ENCODE measurements around the gene ZBED3. TPM values are rescaled to one million over a fixed set of nuclear protein-coding genes. Genes with fewer than 3 reads are reported as not detected.

Gene ZBED3
- total and polyA plus RNA-seq, 2 donors (not counting 1 experiment from before 2014, with no cell fraction given), result 0.30 to 1.2 TPM

DNA sequence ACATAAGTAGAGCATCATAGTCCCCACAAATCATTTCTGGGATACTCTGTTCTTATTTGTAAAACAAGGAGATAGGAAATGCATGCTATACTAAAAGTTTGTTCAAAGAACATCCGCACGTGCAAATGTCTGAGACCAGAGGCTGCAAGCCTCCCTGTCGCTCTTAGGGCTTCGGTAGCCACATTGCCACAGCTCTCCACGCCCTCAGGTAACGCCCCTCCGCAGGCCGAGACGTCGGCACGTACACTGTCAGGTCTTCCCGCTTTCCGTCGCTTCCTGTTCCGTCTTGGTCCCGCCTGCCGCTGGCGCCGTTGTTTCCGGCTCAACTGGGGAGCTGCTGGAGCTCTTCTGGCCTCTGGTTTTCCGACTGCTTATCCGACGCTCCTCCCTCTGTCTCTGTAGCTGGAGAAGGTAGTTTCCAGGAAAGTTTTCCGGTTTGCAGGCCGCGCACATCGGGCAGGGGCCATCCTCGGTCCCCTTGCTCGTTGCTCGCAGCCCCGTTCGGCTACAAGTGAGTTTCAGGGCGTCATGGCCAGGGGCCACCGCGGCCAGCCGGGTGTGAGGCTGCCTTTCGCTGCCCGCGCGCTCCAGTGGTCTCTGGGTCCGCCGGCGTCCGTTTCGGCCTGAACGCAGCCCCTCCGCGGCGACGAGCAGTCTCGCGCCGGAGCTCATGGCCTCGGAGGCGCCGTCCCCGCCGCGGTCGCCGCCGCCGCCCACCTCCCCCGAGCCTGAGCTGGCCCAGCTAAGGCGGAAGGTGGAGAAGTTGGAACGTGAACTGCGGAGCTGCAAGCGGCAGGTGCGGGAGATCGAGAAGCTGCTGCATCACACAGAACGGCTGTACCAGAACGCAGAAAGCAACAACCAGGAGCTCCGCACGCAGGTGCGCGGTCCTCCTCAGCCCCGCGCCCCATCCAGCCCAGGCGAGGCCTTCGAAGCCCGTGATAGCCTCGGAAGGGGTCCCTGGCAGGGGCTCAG, 56.7 kb downstream of the ZBED3 start, which contains the start of gene AGGF1:
Gene AGGF1, plus strand, starts transcription at position 308 of the 975 bp plus-strand sequence. Its CDS starts 363 bp downstream, at position 671.
- Histone ChIP-seq H3K36me3 (replicated peaks in 1 of 2; ENCODE audit: control extremely low read depth in 1 of 2, control insufficient read depth in 1 of 2, extremely low read depth in 1 of 2, insufficient read depth in 2 of 2, low read length in 1 of 2) (peaks cover 5 to 11% of the 10 kb centered on the region in 2 experiments), H3K27ac (ENCODE audit: low read length in 2 of 2) (peak within 1 kb of the TSS; percentile 65 to 84), H3K9ac (ENCODE audit: low read length) (peak within 1 kb of the TSS; percentile 93), H3K9me3 (ENCODE audit: control extremely low read depth in 1 of 3, control insufficient read depth in 2 of 3, insufficient read depth in 1 of 3, low read length in 2 of 3) (peaks cover 0 to 15% (median 4%) of the 10 kb centered on the region in 3 donors), H3K4me3 (ENCODE audit: control extremely low read depth in 1 of 5, extremely low read depth in 1 of 5, insufficient read depth in 1 of 5, low read depth in 2 of 5, low read length in 4 of 5) (peak within 1 kb of the TSS; percentile 71 to 99 (median 94)), H3K4me1 (ENCODE audit: control insufficient read depth in 2 of 2, insufficient read depth in 2 of 2, low read length in 2 of 2) (peaks cover 16 to 19% of the 10 kb centered on the region in 2 donors), H3K4me2 (replicated peaks; ENCODE audit: low read depth, low read length, poor library complexity, severe bottlenecking) (peak within 1 kb of the TSS; percentile 73), H3K79me2 (ENCODE audit: control insufficient read depth, insufficient read depth, low read length) (peaks cover 32% of the 10 kb centered on the region), H4K20me1 (ENCODE audit: control insufficient read depth, insufficient read depth, low read length, poor library complexity, severe bottlenecking) (peaks cover 10% of the 10 kb centered on the region), H2AFZ (ENCODE audit: insufficient read depth, low read depth, low read length, poor library complexity, severe bottlenecking) (peak within 1 kb of the TSS; percentile 98), H3K27me3 (replicated peaks in 1 of 4; ENCODE audit: control extremely low read depth in 1 of 4, control insufficient read depth in 3 of 4, insufficient read depth in 4 of 4, low read length in 3 of 4) (no peaks in the 10 kb centered on the region)
- peaks cover 7% of the 10 kb centered on the region for H3K27me3 Mint-ChIP-seq
- H3K4me1 Mint-ChIP-seq, result peaks cover 31% of the 10 kb centered on the region
- H3K9me3 Mint-ChIP-seq (ENCODE audit: insufficient read depth), result peaks cover 12% of the 10 kb centered on the region
- peak within 1 kb of the TSS; percentile 96 for H3K4me3 Mint-ChIP-seq
- ATAC-seq (ENCODE audit: low read depth) (peak; percentile 98), DNase-seq (peak; percentile 89)
- intact Hi-C loops (cut with micrococcal nuclease), result loop anchor here (1.0 to 10.0 kb wide), 5 partner anchors 57 to 1954 kb away; partner anchors contain the start of genes ARSB, IQGAP2, TBCA and WDR41
- CTCF ChIA-PET, result interaction anchor here (0.6 to 1.8 kb wide), 7 partner anchors 48 to 462 kb away, joined by 3 to 6 read pairs (median 4); partner anchors contain the start of gene WDR41
- under 1% methylated on average over 69 of the region's 82 CpGs for WGBS (ENCODE audit: insufficient coverage)
- TF ChIP-seq EZH2 (IDR thresholded peaks at IDR 0.05; ENCODE audit: borderline replicate concordance, insufficient read depth, low read depth, low read length, poor library complexity, severe bottlenecking), result no peak
- TF ChIP-seq, protein P1, sequence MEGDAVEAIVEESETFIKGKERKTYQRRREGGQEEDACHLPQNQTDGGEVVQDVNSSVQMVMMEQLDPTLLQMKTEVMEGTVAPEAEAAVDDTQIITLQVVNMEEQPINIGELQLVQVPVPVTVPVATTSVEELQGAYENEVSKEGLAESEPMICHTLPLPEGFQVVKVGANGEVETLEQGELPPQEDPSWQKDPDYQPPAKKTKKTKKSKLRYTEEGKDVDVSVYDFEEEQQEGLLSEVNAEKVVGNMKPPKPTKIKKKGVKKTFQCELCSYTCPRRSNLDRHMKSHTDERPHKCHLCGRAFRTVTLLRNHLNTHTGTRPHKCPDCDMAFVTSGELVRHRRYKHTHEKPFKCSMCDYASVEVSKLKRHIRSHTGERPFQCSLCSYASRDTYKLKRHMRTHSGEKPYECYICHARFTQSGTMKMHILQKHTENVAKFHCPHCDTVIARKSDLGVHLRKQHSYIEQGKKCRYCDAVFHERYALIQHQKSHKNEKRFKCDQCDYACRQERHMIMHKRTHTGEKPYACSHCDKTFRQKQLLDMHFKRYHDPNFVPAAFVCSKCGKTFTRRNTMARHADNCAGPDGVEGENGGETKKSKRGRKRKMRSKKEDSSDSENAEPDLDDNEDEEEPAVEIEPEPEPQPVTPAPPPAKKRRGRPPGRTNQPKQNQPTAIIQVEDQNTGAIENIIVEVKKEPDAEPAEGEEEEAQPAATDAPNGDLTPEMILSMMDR (IDR thresholded peaks at IDR 0.05), result no peak
- peak within 1 kb of the TSS; percentile 90 for H3K27ac Mint-ChIP-seq
- POLR2A ChIA-PET, result interaction anchor here (0.6 to 1.7 kb wide), 3 partner anchors 57 to 1519 kb away, joined by 3 to 7 read pairs (median 4); partner anchors contain the start of genes CERT1 and POLK

All from B cell (primary cell).